ENCODE results near the gene DNAJB14.

- TF ChIP-seq POLR2A (IDR thresholded peaks at IDR 0.05; ENCODE audit: low read depth, low read length) (no peak), POLR2AphosphoS5 (IDR thresholded peaks at IDR 0.05; ENCODE audit: insufficient read depth, low read depth, low read length) (no peak), GATA2 (IDR thresholded peaks at IDR 0.05; ENCODE audit: insufficient read depth, insufficient read length, low read depth, low read length) (no peak), EZH2 (IDR thresholded peaks at IDR 0.05; ENCODE audit: borderline replicate concordance, low read depth, low read length, severe bottlenecking) (no peak), MYC (IDR thresholded peaks at IDR 0.05; ENCODE audit: low read depth, low read length) (no peak)
- TF ChIP-seq, protein P1, sequence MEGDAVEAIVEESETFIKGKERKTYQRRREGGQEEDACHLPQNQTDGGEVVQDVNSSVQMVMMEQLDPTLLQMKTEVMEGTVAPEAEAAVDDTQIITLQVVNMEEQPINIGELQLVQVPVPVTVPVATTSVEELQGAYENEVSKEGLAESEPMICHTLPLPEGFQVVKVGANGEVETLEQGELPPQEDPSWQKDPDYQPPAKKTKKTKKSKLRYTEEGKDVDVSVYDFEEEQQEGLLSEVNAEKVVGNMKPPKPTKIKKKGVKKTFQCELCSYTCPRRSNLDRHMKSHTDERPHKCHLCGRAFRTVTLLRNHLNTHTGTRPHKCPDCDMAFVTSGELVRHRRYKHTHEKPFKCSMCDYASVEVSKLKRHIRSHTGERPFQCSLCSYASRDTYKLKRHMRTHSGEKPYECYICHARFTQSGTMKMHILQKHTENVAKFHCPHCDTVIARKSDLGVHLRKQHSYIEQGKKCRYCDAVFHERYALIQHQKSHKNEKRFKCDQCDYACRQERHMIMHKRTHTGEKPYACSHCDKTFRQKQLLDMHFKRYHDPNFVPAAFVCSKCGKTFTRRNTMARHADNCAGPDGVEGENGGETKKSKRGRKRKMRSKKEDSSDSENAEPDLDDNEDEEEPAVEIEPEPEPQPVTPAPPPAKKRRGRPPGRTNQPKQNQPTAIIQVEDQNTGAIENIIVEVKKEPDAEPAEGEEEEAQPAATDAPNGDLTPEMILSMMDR (IDR thresholded peaks at IDR 0.05; ENCODE audit: extremely low read depth in 1 of 2, insufficient read depth in 1 of 2, low read depth in 1 of 2, low read length in 2 of 2) = no peak
- TF ChIP-seq, protein P2, sequence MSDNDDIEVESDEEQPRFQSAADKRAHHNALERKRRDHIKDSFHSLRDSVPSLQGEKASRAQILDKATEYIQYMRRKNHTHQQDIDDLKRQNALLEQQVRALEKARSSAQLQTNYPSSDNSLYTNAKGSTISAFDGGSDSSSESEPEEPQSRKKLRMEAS (IDR thresholded peaks at IDR 0.05; ENCODE audit: insufficient read depth, insufficient read length) = no peak
These were observed 40.4 kb upstream of the DNAJB14 start for GRCh38 chr4:99986792-99987191.

Measured in endothelial cell of umbilical vein (primary cell).